AG09319 (cell line): Measurements from ENCODE around the gene PXDN.

Experiments used
- DNase-seq: peaks from one replicate; pipeline ENCODE4 v3.0.0-alpha.2; 2010; ENCODE audit warnings: low read depth; ENCODE audit errors: extremely low read depth
- CTCF ChIP-seq: IDR thresholded peaks from 2 replicates; pipeline ENCODE4 v1.5.1; 2011; ENCODE audit warnings: low read depth, mild to moderate bottlenecking, inconsistent platforms, low read length, moderate library complexity

Gene PXDN

GRCh38 chr2:1635823-1636222, 108.5 kb downstream of the PXDN start:
- TF ChIP-seq CTCF, result no peak
- DNase-seq, result no peak

- TF ChIP-seq CTCF, result no peak
- DNase-seq, result no peak
Observed at GRCh38 chr2:1634681-1635341, 109.5 kb downstream of the PXDN start.

- DNase-seq, result no peak
- TF ChIP-seq CTCF, result no peak
Observed at GRCh38 chr2:1633936-1634587, 110.3 kb downstream of the PXDN start.

- no peak for TF ChIP-seq CTCF
- DNase-seq, result no peak
Observed at GRCh38 chr2:1633092-1633671, 111.1 kb downstream of the PXDN start.

- no peak for TF ChIP-seq CTCF
- no peak for DNase-seq
Observed at GRCh38 chr2:1632510-1632909, 111.8 kb downstream of the PXDN start.

GRCh38 chr2:1632002-1632348, 112.3 kb downstream of the PXDN start:
- TF ChIP-seq CTCF, result no peak
- DNase-seq, result no peak

- TF ChIP-seq CTCF, result no peak
- DNase-seq, result no peak
Observed at GRCh38 chr2:1631292-1632001, 112.9 kb downstream of the PXDN start.
